Fibroblast of villous mesenchyme (primary cell): ENCODE results near the gene SLC6A16. TPM values are rescaled to one million over a fixed set of nuclear protein-coding genes. Genes with fewer than 3 reads are reported as not detected.

Experiments used
- DNase-seq: peaks from one replicate; pipeline ENCODE4 v3.0.0-alpha.2; 2010; ENCODE audit warnings: low read depth
- H3K4me3 ChIP-seq: 2 replicates; pipeline ENCODE4 v1.5.1; 2011; ENCODE audit warnings: low read depth, mild to moderate bottlenecking, low read length
- total RNA-seq: library from RNA; depleted of rRNA; stranded (reverse); fragments of >200 nt; gene quantifications from 2 replicates; pipeline ENCODE4 v1.2.3, GENCODE V29; 2012
- TF ChIP-seq, protein P1 (sequence below): IDR thresholded peaks from 2 replicates; pipeline ENCODE4 v1.5.1; 2012; ENCODE audit warnings: low read depth, mild to moderate bottlenecking, low read length; ENCODE audit not compliant: insufficient read depth

Gene SLC6A16
- total RNA-seq, 1 donor: not detected

DNA sequence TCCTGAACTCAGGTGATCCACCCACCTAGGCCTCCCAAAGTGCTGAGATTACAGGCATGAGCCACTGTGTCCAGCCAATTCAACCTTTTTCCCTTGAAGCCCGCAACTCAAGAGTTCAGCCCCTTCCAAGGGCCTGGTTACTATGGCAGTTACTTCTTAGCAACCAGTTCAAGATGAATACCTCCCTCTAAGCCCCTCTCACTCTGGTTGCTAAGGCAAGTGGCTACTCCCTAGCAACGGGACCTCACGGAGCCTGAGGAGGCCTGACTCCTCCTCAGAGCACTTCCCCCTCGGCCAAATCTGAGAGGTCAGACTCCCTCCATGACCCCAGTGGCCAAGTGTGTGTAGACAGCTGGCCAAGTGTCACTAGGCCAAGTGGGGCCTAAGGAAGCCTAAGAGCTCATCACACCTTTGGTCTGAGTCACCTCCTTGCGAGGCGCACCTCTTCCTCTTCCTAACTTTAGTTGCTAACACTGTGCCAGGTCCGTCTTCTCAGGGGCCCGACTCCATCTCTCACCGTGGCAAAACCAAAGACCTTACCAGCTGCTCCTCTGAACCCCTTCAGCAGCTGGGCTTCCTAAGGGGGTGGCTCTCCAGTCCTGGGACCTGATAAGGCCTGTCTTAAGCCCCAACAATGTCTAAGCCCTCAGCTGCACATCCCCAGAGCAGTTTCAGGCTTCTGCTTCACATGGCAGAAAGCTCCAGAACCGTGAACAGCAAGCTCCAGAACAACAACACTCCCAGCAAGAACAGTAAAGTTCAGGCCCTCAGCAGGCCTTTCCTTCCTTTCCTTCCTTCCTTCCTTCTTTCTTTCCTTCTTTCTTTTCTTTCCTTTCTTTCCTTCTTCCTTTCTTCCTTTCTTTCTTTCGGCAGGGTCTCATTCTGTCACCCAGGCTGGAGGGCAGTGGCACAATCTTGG, 19.8 kb upstream of the SLC6A16 start:
- no peak for DNase-seq
- no peak overlapping the region for H3K4me3 ChIP-seq
- TF ChIP-seq, protein P1, sequence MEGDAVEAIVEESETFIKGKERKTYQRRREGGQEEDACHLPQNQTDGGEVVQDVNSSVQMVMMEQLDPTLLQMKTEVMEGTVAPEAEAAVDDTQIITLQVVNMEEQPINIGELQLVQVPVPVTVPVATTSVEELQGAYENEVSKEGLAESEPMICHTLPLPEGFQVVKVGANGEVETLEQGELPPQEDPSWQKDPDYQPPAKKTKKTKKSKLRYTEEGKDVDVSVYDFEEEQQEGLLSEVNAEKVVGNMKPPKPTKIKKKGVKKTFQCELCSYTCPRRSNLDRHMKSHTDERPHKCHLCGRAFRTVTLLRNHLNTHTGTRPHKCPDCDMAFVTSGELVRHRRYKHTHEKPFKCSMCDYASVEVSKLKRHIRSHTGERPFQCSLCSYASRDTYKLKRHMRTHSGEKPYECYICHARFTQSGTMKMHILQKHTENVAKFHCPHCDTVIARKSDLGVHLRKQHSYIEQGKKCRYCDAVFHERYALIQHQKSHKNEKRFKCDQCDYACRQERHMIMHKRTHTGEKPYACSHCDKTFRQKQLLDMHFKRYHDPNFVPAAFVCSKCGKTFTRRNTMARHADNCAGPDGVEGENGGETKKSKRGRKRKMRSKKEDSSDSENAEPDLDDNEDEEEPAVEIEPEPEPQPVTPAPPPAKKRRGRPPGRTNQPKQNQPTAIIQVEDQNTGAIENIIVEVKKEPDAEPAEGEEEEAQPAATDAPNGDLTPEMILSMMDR: no peak

DNA sequence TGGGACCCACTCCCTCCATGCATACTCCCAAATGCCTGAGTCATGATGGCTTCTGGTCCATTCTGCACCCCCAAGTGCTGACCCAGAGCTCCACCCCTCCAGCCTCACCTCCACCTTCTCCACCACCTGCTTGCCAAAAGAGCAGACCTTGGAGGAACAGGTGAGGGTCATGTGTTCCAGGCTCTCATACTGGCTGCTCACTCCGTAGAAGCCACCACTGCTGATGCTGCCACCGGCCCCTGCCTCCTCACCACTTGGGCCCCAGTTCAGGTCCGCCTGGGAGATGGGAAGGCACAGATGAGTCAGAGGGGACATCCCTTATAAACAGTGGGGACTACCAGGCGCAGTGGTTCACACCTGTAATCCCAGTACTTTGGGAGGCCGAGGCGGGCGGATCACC, 18.1 kb upstream of the SLC6A16 start:
- DNase-seq: no peak
- TF ChIP-seq, protein P1: no peak
- no peak overlapping the region for H3K4me3 ChIP-seq

GRCh38 chr19:49342291-49342721, 17.3 kb upstream of the SLC6A16 start:
- no peak overlapping the region for H3K4me3 ChIP-seq
- no peak for DNase-seq
- TF ChIP-seq, protein P1: no peak

GRCh38 chr19:49340865-49341718, 16.1 kb upstream of the SLC6A16 start:
- DNase-seq: no peak
- TF ChIP-seq, protein P1: no peak
- no peak overlapping the region for H3K4me3 ChIP-seq

DNA sequence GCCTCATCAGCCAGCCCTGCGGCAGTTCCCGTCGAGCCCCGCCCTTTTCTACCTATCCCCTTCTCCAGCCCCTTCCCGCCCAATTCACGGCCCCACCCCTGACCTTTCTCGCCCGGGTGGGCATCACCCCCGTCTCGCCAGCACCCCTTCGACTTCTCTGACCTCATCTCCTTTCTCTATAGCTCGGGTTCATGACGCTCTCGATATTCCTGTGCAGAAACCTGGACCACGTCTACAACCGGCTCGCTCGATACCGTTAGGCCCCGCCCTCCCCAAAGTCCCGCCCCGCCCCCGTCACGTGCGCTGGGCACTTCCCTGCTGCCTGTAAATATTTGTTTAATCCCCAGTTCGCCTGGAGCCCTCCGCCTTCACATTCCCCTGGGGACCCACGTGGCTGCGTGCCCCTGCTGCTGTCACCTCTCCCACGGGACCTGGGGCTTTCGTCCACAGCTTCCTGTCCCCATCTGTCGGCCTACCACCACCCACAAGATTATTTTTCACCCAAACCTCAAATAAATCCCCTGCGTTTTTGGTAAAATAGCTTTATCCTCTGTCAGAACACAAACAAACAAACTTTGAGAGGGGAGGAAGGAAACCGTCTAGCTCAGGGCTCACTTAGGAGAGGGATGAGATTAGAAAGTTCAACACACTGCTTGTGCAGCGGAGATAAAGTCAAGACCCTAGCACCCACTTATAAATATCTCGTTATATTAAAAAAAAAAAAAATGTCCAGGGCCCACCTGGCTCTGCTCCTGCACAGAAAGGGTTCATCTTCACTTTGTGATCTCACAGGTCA, 15.3 kb upstream of the SLC6A16 start:
- TF ChIP-seq, protein P1: no peak
- DNase-seq: peak; percentile 57
- H3K4me3 ChIP-seq: peak overlapping the region; percentile 46
